Brain microvascular endothelial cell (primary cell): Measurements from ENCODE around the gene ZNF667.
A peak's percentile ranks its signal among the peaks of the same experiment; 100 is the strongest.

ENCODE experiments used
- DNase-seq: peaks from one replicate; pipeline ENCODE4 v3.0.0-alpha.2; 2020
- H3K27ac ChIP-seq: fragments of 250-450 bp; sonication (Bioruptor Pico); 2 replicates; pipeline ENCODE4 v1.5.1; 2020; ENCODE audit warnings: mild to moderate bottlenecking, moderate library complexity
- H3K27me3 ChIP-seq: fragments of 250-450 bp; sonication (Bioruptor Pico); replicated peaks from 2 replicates; pipeline ENCODE4 v1.5.1; 2020; ENCODE audit warnings: mild to moderate bottlenecking
- H3K36me3 ChIP-seq: fragments of 250-450 bp; sonication (Bioruptor Pico); replicated peaks from 2 replicates; pipeline ENCODE4 v1.5.1; 2020; ENCODE audit warnings: mild to moderate bottlenecking
- H3K4me3 ChIP-seq: 2 replicates; pipeline ENCODE4 v1.5.1; 2011; ENCODE audit warnings: low read depth, mild to moderate bottlenecking, control low read depth, low read length, moderate library complexity
- CTCF ChIP-seq: IDR thresholded peaks from 2 replicates; pipeline ENCODE4 v1.5.1; 2011; ENCODE audit warnings: low read depth, mild to moderate bottlenecking, moderate library complexity, low read length, control low read depth, inconsistent platforms; ENCODE audit errors: missing control alignments
- in situ Hi-C: cut with HindIII; loops from 2 replicates; pipeline ENCODE4 v1.10.0; 2017; ENCODE audit warnings: low sequenced_read_pairs, low pct_ligation_motif_present

ZNF667 gene

GRCh38 chr19:56441206-56441792 lies 35.8 kb downstream of the ZNF667 start:
- Histone ChIP-seq H3K4me3 (no peak overlapping the region), H3K27ac (no peak overlapping the region), H3K27me3 (no peaks in the 10 kb centered on the region), H3K36me3 (no peaks in the 10 kb centered on the region)
- TF ChIP-seq CTCF = no peak
- in situ Hi-C loops = no loop called here
- DNase-seq = no peak

- Histone ChIP-seq H3K27me3 (no peaks in the 10 kb centered on the region), H3K4me3 (no peak overlapping the region), H3K27ac (no peak overlapping the region), H3K36me3 (peaks cover 12% of the 10 kb centered on the region)
- in situ Hi-C loops = no loop called here
- no peak for TF ChIP-seq CTCF
- no peak for DNase-seq
These were observed 53.2 kb downstream of the ZNF667 start for GRCh38 chr19:56423985-56424353.

- DNase-seq = no peak
- Histone ChIP-seq H3K36me3 (peaks cover 12% of the 10 kb centered on the region), H3K27me3 (no peaks in the 10 kb centered on the region), H3K4me3 (no peak overlapping the region), H3K27ac (no peak overlapping the region)
- in situ Hi-C loops = no loop called here
- TF ChIP-seq CTCF = no peak
These were observed 53.7 kb downstream of the ZNF667 start for GRCh38 chr19:56423276-56423984.

GRCh38 chr19:56405062-56405461 lies 72.1 kb downstream of the ZNF667 start:
- in situ Hi-C loops = no loop called here
- Histone ChIP-seq H3K27ac (no peak overlapping the region), H3K36me3 (peaks cover 18% of the 10 kb centered on the region), H3K27me3 (no peaks in the 10 kb centered on the region), H3K4me3 (peak overlapping the region; percentile 95)
- no peak for DNase-seq
- TF ChIP-seq CTCF = no peak

GRCh38 chr19:56404705-56405056 lies 72.5 kb downstream of the ZNF667 start:
- Histone ChIP-seq H3K27me3 (no peaks in the 10 kb centered on the region), H3K36me3 (peaks cover 15% of the 10 kb centered on the region), H3K4me3 (peak overlapping the region; percentile 95), H3K27ac (no peak overlapping the region)
- in situ Hi-C loops = no loop called here
- DNase-seq = no peak
- no peak for TF ChIP-seq CTCF
